Neural progenitor cell (in vitro differentiated cells): ENCODE measurements around the gene STX8. TPM values are rescaled to one million over a fixed set of nuclear protein-coding genes. Genes with fewer than 3 reads are reported as not detected.
A peak's percentile ranks its signal among the peaks of the same experiment; 100 is the strongest.
"Not testable (repeated sequence)": the region's sequence is repeated elsewhere in the genome, so short reads cannot be mapped to it uniquely, and the experiment has no call there.

Experiments
- DNase-seq: peaks from one replicate; pipeline ENCODE4 v3.0.0-alpha.2; 2016; ENCODE audit warnings: low spot score
- H2AFZ ChIP-seq: fragments of 200-600 bp; sonication (generic); replicated peaks from 2 replicates; pipeline ENCODE4 v1.6.1; 2016; ENCODE audit warnings: antibody characterized with exemption
- H3F3A ChIP-seq: fragments of 200-600 bp; sonication (generic); 2 replicates; pipeline ENCODE4 v1.6.1; 2016; ENCODE audit warnings: antibody characterized with exemption, low read depth
- H3K27ac ChIP-seq: fragments of 200-600 bp; sonication (generic); 2 replicates; pipeline ENCODE4 v1.5.1; 2016; ENCODE audit warnings: mild to moderate bottlenecking
- H3K27me3 ChIP-seq: fragments of 200-600 bp; sonication (generic); 2 replicates; pipeline ENCODE4 v1.6.1; 2016; ENCODE audit warnings: mild to moderate bottlenecking, moderate library complexity
- H3K36me3 ChIP-seq: fragments of 200-600 bp; sonication (generic); 2 replicates; pipeline ENCODE4 v1.5.1; 2016
- H3K4me1 ChIP-seq: fragments of 200-600 bp; sonication (generic); 2 replicates; pipeline ENCODE4 v1.6.1; 2016; ENCODE audit warnings: mixed run types
- H3K4me2 ChIP-seq: fragments of 200-600 bp; sonication (generic); 2 replicates; pipeline ENCODE4 v1.6.1; 2016
- H3K4me3 ChIP-seq: fragments of 200-600 bp; sonication (generic); 2 replicates; pipeline ENCODE4 v1.5.1; 2016
- H3K79me2 ChIP-seq: fragments of 200-600 bp; sonication (generic); 2 replicates; pipeline ENCODE4 v1.6.1; 2016; ENCODE audit warnings: low read depth
- H3K9ac ChIP-seq: fragments of 200-600 bp; sonication (generic); 2 replicates; pipeline ENCODE4 v1.6.1; 2016
- H3K9me3 ChIP-seq: fragments of 200-600 bp; sonication (generic); 2 replicates; pipeline ENCODE4 v1.5.1; 2016; ENCODE audit warnings: low read depth
- H4K20me1 ChIP-seq: fragments of 200-600 bp; sonication (generic); 2 replicates; pipeline ENCODE4 v1.6.1; 2016; ENCODE audit warnings: low read depth
- H3K27ac Mint-ChIP-seq: 3 replicates; pipeline ENCODE4 v1.8.0; 2021; ENCODE audit warnings: mixed read lengths
- H3K27me3 Mint-ChIP-seq: 2 replicates; pipeline ENCODE4 v1.8.0; 2022; ENCODE audit warnings: low read depth, mild to moderate bottlenecking, inconsistent platforms, moderate library complexity, mixed read lengths; ENCODE audit not compliant: insufficient read depth
- H3K36me3 Mint-ChIP-seq: 3 replicates; pipeline ENCODE4 v1.8.0; 2021; ENCODE audit warnings: mixed read lengths
- H3K4me1 Mint-ChIP-seq: 3 replicates; pipeline ENCODE4 v1.8.0; 2021; ENCODE audit warnings: mixed read lengths
- H3K4me3 Mint-ChIP-seq: 3 replicates; pipeline ENCODE4 v1.8.0; 2021; ENCODE audit warnings: mild to moderate bottlenecking, moderate library complexity, mixed read lengths
- H3K9me3 Mint-ChIP-seq: 3 replicates; pipeline ENCODE4 v1.8.0; 2020; ENCODE audit warnings: mixed read lengths
- EZH2 ChIP-seq: fragments of 200-600 bp; sonication (generic); IDR thresholded peaks from 2 replicates; pipeline ENCODE4 v1.6.1; 2017; ENCODE audit warnings: antibody characterized with exemption, mild to moderate bottlenecking, moderate library complexity
- EZH2phosphoT487 ChIP-seq: fragments of 200-600 bp; sonication (generic); IDR thresholded peaks from 2 replicates; pipeline ENCODE4 v1.6.1; 2017; ENCODE audit warnings: antibody characterized with exemption
- total RNA-seq: library from RNA; depleted of rRNA; stranded (reverse); fragments of >200 nt; gene quantifications from 2 replicates; pipeline ENCODE4 v1.2.3, GENCODE V29; 2015; ENCODE audit warnings: low replicate concordance
- TF ChIP-seq, protein P1 (sequence below): fragments of 200-600 bp; sonication (generic); IDR thresholded peaks from 2 replicates; pipeline ENCODE4 v1.5.1; 2017; ENCODE audit warnings: antibody characterized with exemption, mild to moderate bottlenecking

The STX8 gene
- total RNA-seq, 1 donor from 2014 or later = 79.7 TPM

DNA sequence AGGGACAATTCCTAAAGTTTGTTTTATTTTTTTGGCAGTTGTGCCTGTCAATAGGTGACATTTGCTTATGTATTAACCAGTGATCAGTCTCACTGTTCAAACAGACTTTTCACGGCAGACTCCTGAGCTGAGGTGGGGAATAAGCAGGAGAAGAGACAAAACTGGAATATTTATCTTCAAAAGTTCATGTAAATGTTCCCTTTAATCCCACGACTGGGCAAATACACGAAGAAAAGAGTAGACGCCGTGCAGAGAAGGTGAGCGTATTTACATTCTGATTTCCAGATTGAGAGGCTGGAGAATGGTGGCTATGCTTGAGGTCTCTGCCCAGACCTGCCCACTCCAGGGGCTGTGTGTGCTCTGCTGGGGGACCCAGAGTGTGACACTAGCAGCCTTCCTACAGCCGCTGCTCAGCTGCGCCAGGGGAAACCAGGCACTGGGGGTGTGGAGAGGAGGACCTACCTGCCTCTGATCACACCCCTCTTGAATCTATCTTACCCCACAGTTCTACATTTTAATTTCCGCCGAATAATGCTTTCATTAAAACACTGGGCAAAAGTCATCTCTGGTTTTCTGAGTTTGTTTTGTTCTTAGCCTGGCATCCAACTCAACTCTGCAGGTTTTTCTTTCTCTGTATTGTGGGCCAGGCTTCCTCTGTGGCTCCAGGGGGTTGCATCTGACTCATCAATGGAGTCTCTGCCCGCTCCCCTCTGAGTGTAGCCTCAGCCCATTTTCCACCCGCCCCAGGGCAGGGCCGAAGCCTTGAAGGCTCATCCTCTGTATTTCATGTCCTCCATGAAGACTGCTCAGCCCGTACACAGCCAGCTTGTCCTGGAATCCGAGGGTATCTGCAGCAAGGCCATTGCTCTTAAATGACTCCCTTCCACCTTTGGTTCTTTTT lies 317.3 kb downstream of the STX8 start:
- TF ChIP-seq EZH2phosphoT487 (no peak), EZH2 (no peak)
- TF ChIP-seq, protein P1, sequence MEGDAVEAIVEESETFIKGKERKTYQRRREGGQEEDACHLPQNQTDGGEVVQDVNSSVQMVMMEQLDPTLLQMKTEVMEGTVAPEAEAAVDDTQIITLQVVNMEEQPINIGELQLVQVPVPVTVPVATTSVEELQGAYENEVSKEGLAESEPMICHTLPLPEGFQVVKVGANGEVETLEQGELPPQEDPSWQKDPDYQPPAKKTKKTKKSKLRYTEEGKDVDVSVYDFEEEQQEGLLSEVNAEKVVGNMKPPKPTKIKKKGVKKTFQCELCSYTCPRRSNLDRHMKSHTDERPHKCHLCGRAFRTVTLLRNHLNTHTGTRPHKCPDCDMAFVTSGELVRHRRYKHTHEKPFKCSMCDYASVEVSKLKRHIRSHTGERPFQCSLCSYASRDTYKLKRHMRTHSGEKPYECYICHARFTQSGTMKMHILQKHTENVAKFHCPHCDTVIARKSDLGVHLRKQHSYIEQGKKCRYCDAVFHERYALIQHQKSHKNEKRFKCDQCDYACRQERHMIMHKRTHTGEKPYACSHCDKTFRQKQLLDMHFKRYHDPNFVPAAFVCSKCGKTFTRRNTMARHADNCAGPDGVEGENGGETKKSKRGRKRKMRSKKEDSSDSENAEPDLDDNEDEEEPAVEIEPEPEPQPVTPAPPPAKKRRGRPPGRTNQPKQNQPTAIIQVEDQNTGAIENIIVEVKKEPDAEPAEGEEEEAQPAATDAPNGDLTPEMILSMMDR = no peak
- Histone ChIP-seq H3K9ac (no peak overlapping the region), H4K20me1 (peaks cover 4% of the 10 kb centered on the region), H2AFZ (no peak overlapping the region), H3K36me3 (no peaks in the 10 kb centered on the region), H3K27ac (no peak overlapping the region), H3K79me2 (no peaks in the 10 kb centered on the region), H3K4me2 (no peak overlapping the region), H3K27me3 (no peaks in the 10 kb centered on the region), H3K4me3 (no peak overlapping the region), H3F3A (no peaks in the 10 kb centered on the region), H3K9me3 (no peaks in the 10 kb centered on the region), H3K4me1 (peaks cover 22% of the 10 kb centered on the region)
- H3K4me3 Mint-ChIP-seq = no peak overlapping the region
- H3K27me3 Mint-ChIP-seq = peaks cover 4% of the 10 kb centered on the region
- peaks cover 28% of the 10 kb centered on the region for H3K4me1 Mint-ChIP-seq
- H3K9me3 Mint-ChIP-seq = no peaks in the 10 kb centered on the region
- no peak for DNase-seq
- H3K36me3 Mint-ChIP-seq = no peaks in the 10 kb centered on the region
- H3K27ac Mint-ChIP-seq = peak overlapping the region; percentile 55

DNA sequence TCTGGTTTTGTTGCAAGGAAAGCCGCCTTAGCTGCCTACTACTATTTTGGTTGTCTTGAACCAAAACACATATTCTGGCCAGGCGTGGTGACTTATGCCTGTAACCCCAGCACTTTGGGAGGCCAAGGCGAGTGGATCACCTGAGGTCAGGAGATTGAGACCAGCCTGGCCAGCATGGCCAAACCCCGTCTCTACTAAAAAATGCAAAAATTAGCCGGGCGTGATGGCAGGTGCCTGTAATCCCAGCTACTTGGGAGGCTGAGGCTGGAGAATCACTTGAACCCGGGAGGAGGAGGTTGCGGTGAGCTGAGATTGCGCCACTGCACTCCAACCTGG lies 318.0 kb downstream of the STX8 start:
- H2AFZ ChIP-seq, H3K27me3 ChIP-seq, H3K79me2 ChIP-seq, H4K20me1 ChIP-seq, H3K4me3 Mint-ChIP-seq, DNase-seq, H3K27me3 Mint-ChIP-seq, H3K4me2 ChIP-seq, H3F3A ChIP-seq, H3K36me3 ChIP-seq, H3K4me3 ChIP-seq, H3K27ac Mint-ChIP-seq, H3K9me3 ChIP-seq, H3K36me3 Mint-ChIP-seq, H3K27ac ChIP-seq, H3K9ac ChIP-seq, H3K9me3 Mint-ChIP-seq: not testable (repeated sequence)
- H3K4me1 ChIP-seq = peaks cover 22% of the 10 kb centered on the region
- peaks cover 28% of the 10 kb centered on the region for H3K4me1 Mint-ChIP-seq

DNA sequence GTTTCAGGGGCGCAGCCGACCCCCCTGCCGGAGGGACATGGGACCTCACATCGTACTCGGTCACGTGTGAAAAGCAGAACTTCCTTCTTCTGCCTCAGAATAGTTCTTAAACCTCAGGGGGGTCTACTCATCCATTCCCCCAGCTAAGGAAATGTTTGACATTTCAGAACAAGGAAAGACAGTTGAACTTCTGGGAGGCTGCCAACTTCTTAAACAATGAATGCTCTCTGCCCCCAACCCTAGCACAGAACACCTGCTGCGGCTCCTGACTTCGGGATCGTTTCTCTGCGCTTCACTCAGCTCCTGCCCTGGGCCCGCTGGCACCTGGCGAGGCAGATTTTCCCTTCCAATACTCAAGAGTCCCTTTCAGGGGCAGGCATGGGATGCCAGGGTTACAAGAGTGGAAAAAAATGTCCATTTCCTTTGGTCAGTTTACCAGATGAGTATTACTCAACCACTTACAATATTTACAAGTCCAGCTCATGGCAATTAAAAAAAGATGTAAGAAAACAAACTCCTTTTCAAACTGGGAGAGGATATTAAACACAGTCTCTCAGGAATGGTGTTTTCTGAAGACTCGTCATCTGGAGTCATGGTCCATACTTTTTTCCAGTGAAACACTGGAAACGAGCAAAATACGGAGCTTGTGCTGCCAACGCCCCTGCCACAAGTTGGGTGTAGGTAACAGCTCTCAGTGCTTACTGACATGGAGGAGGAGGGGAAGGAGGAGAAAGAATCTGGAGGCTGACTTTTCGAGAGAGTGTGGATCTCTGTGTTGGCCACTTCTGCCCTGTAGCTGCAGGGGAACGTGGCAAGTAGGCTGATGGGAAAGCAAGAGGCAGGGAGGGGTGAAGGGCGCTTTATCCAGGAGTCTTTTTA lies 318.6 kb downstream of the STX8 start:
- no peak overlapping the region for H3K27ac ChIP-seq
- no peak overlapping the region for H3K4me2 ChIP-seq
- H3K27ac Mint-ChIP-seq = peak overlapping the region; percentile 17
- H3F3A ChIP-seq = no peaks in the 10 kb centered on the region
- H3K9me3 ChIP-seq = no peaks in the 10 kb centered on the region
- no peaks in the 10 kb centered on the region for H3K79me2 ChIP-seq
- H4K20me1 ChIP-seq = peaks cover 4% of the 10 kb centered on the region
- H3K4me3 ChIP-seq = no peak overlapping the region
- no peak for DNase-seq
- peaks cover 22% of the 10 kb centered on the region for H3K4me1 ChIP-seq
- H3K9me3 Mint-ChIP-seq = no peaks in the 10 kb centered on the region
- no peak overlapping the region for H3K9ac ChIP-seq
- peaks cover 4% of the 10 kb centered on the region for H3K27me3 Mint-ChIP-seq
- TF ChIP-seq EZH2phosphoT487 (no peak), EZH2 (no peak)
- TF ChIP-seq, protein P1 = no peak
- no peaks in the 10 kb centered on the region for H3K36me3 ChIP-seq
- H3K4me3 Mint-ChIP-seq = no peak overlapping the region
- H3K4me1 Mint-ChIP-seq = peaks cover 28% of the 10 kb centered on the region
- no peak overlapping the region for H2AFZ ChIP-seq
- H3K36me3 Mint-ChIP-seq = no peaks in the 10 kb centered on the region
- no peaks in the 10 kb centered on the region for H3K27me3 ChIP-seq
